GM11168 (cell line): ENCODE results near the gene CYP26A1.

Experiments
- in situ Hi-C: fragments of 300-500 bp; cut with MboI; formaldehyde crosslinking; loops from one replicate; pipeline ENCODE4 v1.12.0; 2022; ENCODE audit warnings: low sequenced_read_pairs; ENCODE audit not compliant: unreplicated experiment

CYP26A1 gene

DNA sequence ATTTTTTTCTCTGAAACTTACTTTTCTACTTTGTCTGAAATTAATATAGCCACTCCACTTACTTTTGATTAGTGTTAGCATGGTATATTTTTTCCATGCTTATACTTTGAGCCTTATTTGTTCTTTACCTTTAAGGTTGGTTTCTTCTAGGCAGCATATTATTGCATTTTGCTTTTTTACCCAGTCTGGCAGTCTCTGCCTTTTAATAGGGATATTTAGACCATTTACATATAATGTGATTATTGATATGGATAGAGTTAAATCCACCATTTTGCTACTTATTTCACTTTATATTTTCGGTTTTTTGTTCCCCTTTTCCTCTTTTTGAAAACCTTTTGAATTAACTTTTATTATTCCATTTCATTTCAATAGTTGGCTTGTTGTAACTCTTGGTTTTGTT, 30.3 kb downstream of the CYP26A1 start:
- in situ Hi-C loops: no loop called here

DNA sequence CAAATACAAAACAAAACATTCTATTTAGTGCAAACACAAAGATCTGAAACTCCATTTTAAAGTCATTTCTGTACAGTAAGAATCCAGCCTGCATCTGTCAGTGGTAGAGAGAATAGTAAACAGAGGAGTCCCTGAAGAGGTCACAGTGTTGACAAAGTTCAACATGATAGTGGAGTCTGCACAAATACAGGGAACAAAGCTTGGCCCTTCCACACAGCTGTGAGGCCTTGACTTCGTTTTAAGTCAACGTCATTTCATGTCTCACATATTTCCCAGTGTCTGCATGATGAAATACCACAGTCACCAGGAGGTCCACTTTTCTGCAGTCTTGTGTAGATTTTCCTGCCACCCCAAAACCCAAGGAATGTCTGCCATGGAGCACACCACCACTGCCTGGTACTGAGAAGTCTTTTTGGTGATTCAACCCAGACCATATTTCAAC, 33.0 kb downstream of the CYP26A1 start:
- in situ Hi-C loops: no loop called here

DNA sequence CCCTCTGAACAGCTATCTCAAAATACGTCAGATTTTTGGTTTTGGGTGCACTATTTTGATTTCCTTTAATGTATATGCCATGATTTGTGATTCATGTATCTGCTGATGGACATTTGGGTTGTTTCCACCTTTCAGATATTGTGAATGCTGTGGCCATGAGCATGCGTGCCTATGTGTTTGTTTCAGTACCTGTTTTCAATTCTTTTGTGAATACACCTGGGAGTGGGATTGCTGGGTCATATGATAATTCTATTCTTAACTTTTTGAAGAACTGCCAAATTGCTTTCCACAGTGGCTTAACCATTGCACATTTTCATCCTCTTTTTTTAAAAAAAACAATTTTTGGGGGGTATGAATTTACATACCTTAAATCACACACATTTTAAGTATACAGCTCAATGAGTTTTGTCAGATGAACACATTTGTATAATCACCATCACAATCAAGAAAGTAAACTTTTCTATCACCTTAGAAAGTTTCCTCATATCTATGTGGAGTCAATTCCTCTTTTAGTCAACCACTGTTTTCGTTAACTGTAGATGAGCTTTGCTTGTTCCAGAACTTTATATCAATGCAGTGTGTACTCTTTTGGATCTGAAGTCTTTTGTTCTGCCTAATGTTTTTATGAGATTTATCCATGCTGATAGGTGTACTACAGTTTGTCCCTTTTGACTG, 36.9 kb downstream of the CYP26A1 start:
- in situ Hi-C loops: loop anchor here (10.0 kb wide), 1 partner anchor 184 kb away; no protein-coding TSS in a partner anchor

DNA sequence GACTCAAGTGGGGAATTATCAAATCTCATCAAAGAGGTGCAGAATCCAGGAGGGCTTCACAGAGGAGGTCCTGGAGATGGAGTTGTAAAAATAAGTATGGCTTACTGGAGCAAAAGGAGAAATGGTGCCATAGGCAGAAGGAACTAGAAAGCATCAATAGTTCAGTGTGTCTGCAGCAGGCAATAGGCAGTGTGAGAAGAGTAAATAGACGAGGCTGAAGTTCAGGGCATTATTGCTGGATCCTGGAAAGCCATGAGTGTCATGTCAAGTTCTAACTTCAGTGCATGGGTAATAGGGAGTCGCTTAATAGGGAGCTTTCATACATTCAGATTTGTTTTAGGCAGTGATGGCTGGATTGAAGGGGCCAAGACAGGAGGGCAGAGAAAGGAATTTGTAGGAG, 39.3 kb downstream of the CYP26A1 start:
- in situ Hi-C loops: loop anchor here (10.0 kb wide), 1 partner anchor 182 kb away; no protein-coding TSS in a partner anchor

DNA sequence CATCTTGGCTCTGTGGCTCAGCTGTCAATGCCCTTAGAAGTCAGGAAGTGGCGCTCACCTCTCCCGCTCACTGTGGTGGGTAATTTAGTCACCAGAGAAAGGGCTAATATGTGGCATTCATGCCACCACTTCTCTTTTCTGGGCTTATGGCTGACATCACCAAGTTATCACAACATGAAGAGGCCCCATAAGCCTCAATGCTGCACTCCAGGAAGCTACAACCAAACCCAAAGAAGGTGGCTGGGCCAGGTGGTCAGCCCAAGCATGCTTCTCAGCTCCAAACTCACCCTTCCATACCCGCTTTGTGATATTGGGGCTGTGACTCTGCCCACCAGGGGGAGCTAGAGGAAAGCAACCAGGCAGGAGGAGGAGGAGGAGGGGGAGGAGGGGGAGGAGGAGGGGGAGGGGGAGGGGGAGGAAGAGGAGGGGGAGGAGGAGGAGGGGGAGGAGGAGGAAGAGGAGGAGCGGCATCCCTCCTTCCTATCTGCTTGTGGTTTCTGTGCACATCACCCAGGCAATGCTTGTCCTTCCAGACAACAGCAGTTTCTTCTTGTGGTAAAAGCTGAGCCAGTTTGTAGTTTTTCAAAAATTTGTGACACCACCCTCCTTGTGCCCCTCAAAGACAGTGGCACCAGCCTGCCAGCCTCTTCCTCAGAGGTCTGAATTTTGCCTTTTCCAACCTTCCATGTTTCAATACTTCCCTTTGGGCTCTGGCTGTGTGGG, 42.1 kb downstream of the CYP26A1 start:
- in situ Hi-C loops: loop anchor here (10.0 kb wide), 1 partner anchor 179 kb away; no protein-coding TSS in a partner anchor

DNA sequence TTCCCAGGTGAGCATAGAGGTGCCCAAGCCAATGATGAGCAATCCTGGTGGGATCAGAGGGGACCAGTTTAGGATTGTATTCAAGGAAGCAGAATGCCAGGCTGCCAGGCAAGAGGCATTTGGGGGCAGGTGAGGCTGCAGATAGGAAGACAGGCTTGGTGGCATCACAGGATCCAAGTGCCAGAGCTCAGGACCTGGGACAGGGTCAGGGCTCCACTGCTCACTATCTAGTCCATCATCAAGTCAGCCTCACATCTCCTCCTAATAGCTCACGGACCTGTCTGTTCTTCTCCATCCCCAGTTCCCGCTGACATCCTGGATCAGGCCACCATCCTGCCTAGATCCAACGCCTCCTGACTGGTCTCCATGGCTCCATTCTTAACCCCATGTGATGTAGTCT, 47.6 kb downstream of the CYP26A1 start:
- in situ Hi-C loops: no loop called here

DNA sequence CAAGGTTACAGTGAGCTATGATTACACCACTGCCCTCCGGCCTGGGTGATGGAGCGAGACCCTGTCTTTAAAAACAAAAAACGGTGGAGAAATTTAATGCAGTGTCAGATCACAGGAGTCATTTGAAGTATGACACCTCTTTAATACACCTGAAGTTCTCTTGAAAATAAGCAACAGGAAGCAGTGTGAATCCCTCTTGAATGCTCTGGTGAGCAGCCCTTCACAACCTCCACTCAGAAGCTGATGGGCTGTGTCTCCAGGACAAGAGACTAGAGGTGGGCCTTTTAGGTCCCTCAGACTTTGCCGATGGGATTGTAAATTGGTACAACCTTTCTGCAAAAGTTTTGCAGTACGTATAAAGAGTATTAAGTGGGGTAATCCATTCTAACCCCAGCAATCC, 50.1 kb downstream of the CYP26A1 start:
- in situ Hi-C loops: no loop called here

DNA sequence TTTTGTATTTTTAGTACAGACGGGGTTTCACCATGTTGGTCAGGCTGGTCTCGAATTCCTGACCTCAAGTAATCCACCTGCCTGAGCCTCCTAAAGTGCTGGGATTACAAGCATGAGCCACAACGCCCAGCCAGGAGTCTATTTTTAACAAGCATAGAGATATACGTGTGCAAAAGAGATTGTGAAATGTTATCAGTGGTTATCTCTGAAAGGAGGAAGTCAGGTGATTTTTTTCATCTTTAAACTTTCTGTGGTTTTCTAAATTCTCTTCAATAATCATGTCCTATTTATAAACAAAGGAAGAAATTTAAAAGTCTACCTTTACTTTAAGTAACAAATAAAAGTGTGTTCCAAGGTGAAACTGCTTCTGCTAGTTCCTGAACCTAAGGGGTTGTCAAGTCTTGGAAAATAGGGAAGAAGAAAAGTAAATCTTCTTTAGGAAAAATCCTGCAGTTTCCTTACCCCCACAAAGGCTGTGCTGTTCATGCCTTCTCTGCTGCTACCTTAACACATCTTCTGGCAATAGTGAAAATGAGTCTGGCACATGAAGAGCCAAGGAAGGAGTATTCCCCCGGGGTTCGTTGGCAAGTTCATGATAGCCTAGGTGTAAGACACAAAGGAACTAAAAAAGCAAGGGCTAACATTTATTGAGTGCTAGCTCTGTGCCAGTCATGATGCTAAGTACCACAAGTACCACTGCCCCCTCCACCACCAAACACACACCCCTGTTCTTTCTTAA, 51.1 kb downstream of the CYP26A1 start:
- in situ Hi-C loops: no loop called here

DNA sequence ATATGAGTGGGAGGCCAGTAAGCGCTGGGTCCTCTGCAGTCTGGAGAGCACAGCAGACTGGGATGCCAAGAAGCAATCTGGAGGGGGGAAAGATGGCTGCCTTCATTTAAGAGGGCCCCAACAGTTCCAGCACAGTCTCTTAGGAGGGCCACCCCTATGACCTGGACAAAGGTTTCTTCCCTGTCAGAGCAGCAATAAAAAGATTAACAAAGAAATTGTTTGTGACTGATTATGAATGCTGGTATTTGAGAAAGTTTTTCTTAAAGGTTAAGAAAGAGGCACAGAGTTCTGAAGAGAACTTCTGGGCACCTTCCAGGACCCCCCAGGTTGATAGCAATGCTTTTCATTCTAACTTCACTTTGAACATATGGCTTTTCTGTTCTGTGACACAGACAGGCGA, 52.3 kb downstream of the CYP26A1 start:
- in situ Hi-C loops: no loop called here

DNA sequence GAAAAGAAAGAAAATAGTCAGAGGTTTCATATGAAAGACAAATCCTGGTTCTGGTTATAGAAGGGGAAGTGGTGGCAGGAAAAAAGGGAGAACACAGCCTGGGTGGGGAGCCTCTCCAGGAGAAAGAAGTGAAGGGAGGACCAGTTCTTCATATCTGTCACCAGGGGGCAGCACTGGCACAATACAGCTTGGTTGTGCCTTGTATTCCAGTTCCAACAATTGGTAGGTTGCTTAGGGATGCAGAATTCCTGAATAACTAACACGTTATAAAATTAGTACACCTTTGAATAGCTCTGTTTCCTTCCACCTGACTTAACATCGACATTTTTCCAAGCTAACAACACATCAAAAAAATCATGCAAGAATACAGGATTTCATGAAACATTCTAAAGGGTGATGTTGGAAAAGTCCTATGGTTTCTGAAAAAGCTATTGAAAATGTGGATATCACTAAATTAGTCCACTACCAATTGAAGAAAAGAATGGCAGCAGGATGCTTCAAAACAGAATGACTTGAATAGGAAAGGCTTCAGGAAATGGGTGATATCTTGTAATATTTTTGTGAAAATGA, 52.9 kb downstream of the CYP26A1 start:
- in situ Hi-C loops: no loop called here
